ENCODE measurements around the gene CCT3. TPM values are rescaled to one million over a fixed set of nuclear protein-coding genes. Genes with fewer than 3 reads are reported as not detected.
"Not testable (repeated sequence)": the region's sequence is repeated elsewhere in the genome, so short reads cannot be mapped to it uniquely, and the experiment has no call there.

CCT3 gene
- total RNA-seq, 3 donors from 2014 or later (not counting 1 experiment from before 2014, with no cell fraction given), result 70.3 to 87.5 (median 79.8) TPM

GRCh38 chr1:156337052-156337887, 822 bp downstream of the CCT3 start:
- Mint-ChIP-seq H3K4me1 (peaks cover 38 to 41% of the 10 kb centered on the region in 2 donors), H3K4me3 (peak overlapping the region; percentile 95), H3K27me3 (ENCODE audit: low read depth in 2 of 2) (no peaks in the 10 kb centered on the region), H3K36me3 (peaks cover 6% of the 10 kb centered on the region), H3K27ac (peak overlapping the region; percentile 95), H3K9me3 (no peaks in the 10 kb centered on the region)
- Histone ChIP-seq H3K9me3 (ENCODE audit: control insufficient read depth, insufficient read depth, low read length) (no peaks in the 10 kb centered on the region), H3K36me3 (ENCODE audit: control insufficient read depth, insufficient read depth, low read length) (peaks cover 31% of the 10 kb centered on the region), H3K27me3 (ENCODE audit: control insufficient read depth, insufficient read depth, low read length) (no peaks in the 10 kb centered on the region), H3K27ac (ENCODE audit: low read length) (peak overlapping the region; percentile 88), H3K4me3 (ENCODE audit: low read length) (peak overlapping the region; percentile 84), H3K4me1 (ENCODE audit: control insufficient read depth, insufficient read depth, low read length) (peaks cover 18% of the 10 kb centered on the region)
- intact Hi-C loops (cut with micrococcal nuclease), result loop anchor here (5.0 kb wide), 1 partner anchor 165 kb away; the partner anchor contains the start of gene MEF2D
- DNase-seq (peak in 1 of 2 donors; percentile 16), ATAC-seq (no peak)
- 37% methylated on average over 34 of the region's 34 CpGs for WGBS (ENCODE audit: insufficient coverage)
- TF ChIP-seq, protein P1, sequence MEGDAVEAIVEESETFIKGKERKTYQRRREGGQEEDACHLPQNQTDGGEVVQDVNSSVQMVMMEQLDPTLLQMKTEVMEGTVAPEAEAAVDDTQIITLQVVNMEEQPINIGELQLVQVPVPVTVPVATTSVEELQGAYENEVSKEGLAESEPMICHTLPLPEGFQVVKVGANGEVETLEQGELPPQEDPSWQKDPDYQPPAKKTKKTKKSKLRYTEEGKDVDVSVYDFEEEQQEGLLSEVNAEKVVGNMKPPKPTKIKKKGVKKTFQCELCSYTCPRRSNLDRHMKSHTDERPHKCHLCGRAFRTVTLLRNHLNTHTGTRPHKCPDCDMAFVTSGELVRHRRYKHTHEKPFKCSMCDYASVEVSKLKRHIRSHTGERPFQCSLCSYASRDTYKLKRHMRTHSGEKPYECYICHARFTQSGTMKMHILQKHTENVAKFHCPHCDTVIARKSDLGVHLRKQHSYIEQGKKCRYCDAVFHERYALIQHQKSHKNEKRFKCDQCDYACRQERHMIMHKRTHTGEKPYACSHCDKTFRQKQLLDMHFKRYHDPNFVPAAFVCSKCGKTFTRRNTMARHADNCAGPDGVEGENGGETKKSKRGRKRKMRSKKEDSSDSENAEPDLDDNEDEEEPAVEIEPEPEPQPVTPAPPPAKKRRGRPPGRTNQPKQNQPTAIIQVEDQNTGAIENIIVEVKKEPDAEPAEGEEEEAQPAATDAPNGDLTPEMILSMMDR (IDR thresholded peaks at IDR 0.05), result no peak

GRCh38 chr1:156336242-156336641, 1.9 kb downstream of the CCT3 start:
- Histone ChIP-seq H3K36me3 (ENCODE audit: control insufficient read depth, insufficient read depth, low read length) (peaks cover 37% of the 10 kb centered on the region), H3K4me3 (ENCODE audit: low read length) (no peak overlapping the region), H3K9me3 (ENCODE audit: control insufficient read depth, insufficient read depth, low read length) (no peaks in the 10 kb centered on the region), H3K27ac (ENCODE audit: low read length) (no peak overlapping the region), H3K4me1 (ENCODE audit: control insufficient read depth, insufficient read depth, low read length) (peaks cover 18% of the 10 kb centered on the region), H3K27me3 (ENCODE audit: control insufficient read depth, insufficient read depth, low read length) (no peaks in the 10 kb centered on the region)
- WGBS (ENCODE audit: insufficient coverage), result 88% methylated on average over 3 of the region's 4 CpGs
- Mint-ChIP-seq H3K9me3 (no peaks in the 10 kb centered on the region), H3K36me3 (peaks cover 6% of the 10 kb centered on the region), H3K4me3 (peak overlapping the region; percentile 95), H3K27ac (peak overlapping the region; percentile 95), H3K27me3 (ENCODE audit: low read depth in 2 of 2) (no peaks in the 10 kb centered on the region), H3K4me1 (peaks cover 38 to 41% of the 10 kb centered on the region in 2 donors)
- intact Hi-C loops (cut with micrococcal nuclease), result loop anchor here (5.0 kb wide), 1 partner anchor 166 kb away; the partner anchor contains the start of gene MEF2D
- ATAC-seq (no peak), DNase-seq (peak in 1 of 2 donors; percentile 24)
- TF ChIP-seq, protein P1 (IDR thresholded peaks at IDR 0.05), result no peak

DNA sequence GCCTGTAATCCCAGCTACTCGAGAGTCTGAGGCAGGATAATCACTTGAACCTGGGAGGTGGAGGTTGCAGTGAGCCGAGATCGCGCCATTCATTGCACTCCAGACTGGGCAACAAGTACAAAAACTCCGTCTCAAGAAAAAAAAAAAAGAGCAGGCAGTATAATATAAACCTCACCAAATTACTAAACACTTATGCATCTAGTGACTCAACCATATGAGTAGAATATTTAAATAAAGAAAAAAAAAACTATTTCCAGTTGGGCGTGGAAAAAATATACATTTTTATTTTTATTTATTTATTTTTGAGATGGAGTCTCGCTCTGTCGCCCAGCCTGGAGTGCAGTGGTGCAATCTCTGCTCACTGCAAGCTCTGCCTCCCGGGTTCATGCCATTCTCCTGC, 14.9 kb downstream of the CCT3 start:
- H3K9me3 Mint-ChIP-seq; H3K27ac ChIP-seq (ENCODE audit: low read length); H3K27me3 Mint-ChIP-seq (ENCODE audit: low read depth in 2 of 2); H3K9me3 ChIP-seq (ENCODE audit: control insufficient read depth, insufficient read depth, low read length); intact Hi-C loops (cut with micrococcal nuclease); H3K27me3 ChIP-seq (ENCODE audit: control insufficient read depth, insufficient read depth, low read length); H3K4me3 ChIP-seq (ENCODE audit: low read length); H3K4me1 ChIP-seq (ENCODE audit: control insufficient read depth, insufficient read depth, low read length); H3K27ac Mint-ChIP-seq; H3K4me1 Mint-ChIP-seq; DNase-seq; H3K4me3 Mint-ChIP-seq; ATAC-seq: not testable (repeated sequence)
- WGBS (ENCODE audit: insufficient coverage), result 95% methylated on average over 5 of the region's 9 CpGs
- H3K36me3 Mint-ChIP-seq, result peaks cover 17% of the 10 kb centered on the region
- peaks cover 56% of the 10 kb centered on the region for H3K36me3 ChIP-seq (ENCODE audit: control insufficient read depth, insufficient read depth, low read length)

GRCh38 chr1:156320560-156320959, 17.5 kb downstream of the CCT3 start:
- TF ChIP-seq, protein P1 (IDR thresholded peaks at IDR 0.05), result no peak
- Mint-ChIP-seq H3K36me3 (peaks cover 17% of the 10 kb centered on the region), H3K4me1 (no peaks in the 10 kb centered on the region), H3K9me3 (no peaks in the 10 kb centered on the region), H3K27me3 (ENCODE audit: low read depth in 2 of 2) (no peaks in the 10 kb centered on the region), H3K4me3 (no peak overlapping the region), H3K27ac (no peak overlapping the region)
- Histone ChIP-seq H3K27me3 (ENCODE audit: control insufficient read depth, insufficient read depth, low read length) (no peaks in the 10 kb centered on the region), H3K36me3 (ENCODE audit: control insufficient read depth, insufficient read depth, low read length) (peaks cover 79% of the 10 kb centered on the region), H3K4me3 (ENCODE audit: low read length) (no peak overlapping the region), H3K27ac (ENCODE audit: low read length) (no peak overlapping the region), H3K4me1 (ENCODE audit: control insufficient read depth, insufficient read depth, low read length) (no peaks in the 10 kb centered on the region), H3K9me3 (ENCODE audit: control insufficient read depth, insufficient read depth, low read length) (no peaks in the 10 kb centered on the region)
- DNase-seq (no peak), ATAC-seq (no peak)
- WGBS (ENCODE audit: insufficient coverage), result 92% methylated on average over 3 of the region's 3 CpGs
- intact Hi-C loops (cut with micrococcal nuclease), result no loop called here
